Activated naive CD4-positive, alpha-beta T cell treated with Interleukin-2 at 50 U/mL for 16 hours (primary cell): ENCODE data around the gene OR7C2.
"Not testable (repeated sequence)": the region's sequence is repeated elsewhere in the genome, so short reads cannot be mapped to it uniquely, and the experiment has no call there.

Experiments
- DNase-seq: peaks from one replicate; pipeline ENCODE4 v3.0.0-alpha.2; 2020

Gene OR7C2

DNA sequence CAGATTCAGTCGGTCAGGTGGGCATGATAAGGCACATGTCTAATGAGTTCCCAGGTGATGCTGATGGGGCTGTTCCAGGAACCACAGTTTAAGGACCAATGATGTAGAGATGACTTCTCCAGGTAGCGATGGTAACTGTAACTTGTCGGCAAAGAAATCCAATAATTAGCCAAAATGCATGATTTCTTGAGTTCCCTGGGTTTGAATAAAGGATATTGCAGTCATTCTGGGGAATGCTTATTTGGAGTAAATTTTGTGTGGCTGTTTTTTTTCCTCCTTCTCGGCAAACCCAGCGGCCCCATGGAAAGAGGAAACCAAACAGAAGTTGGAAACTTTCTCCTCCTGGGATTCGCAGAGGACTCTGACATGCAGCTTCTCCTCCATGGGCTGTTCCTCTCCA lies at the start of gene OR7C2:
Gene OR7C2 (plus strand): TSS at position 301 of the 400 bp plus-strand sequence. CDS start 0 bp downstream, at position 301.
- DNase-seq, result no peak

GRCh38 chr19:14901675-14902260 lies 39.5 kb upstream of the OR7C2 start:
- no peak for DNase-seq

- DNase-seq, result no peak
Observed at GRCh38 chr19:14906711-14907110, 34.6 kb upstream of the OR7C2 start.

DNA sequence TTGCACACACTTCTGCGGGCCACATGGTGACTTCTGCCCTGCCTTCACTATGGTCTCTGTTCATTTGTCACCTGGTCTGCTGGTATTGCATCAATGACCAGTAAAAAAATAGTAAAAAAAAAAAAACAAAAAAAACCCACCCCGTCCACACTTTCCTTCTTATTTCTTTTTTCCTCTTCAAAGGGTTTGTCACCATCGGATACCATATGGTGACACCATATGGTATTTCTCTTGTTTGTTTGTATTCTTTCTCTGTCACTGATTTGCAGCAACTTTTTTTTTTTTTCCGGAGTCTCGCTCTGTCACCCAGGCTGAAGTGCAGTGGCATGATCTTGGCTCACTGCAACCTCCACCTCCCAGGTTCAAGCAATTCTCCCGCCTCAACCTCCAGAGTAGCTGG lies 26.2 kb upstream of the OR7C2 start:
- DNase-seq, result no peak

- DNase-seq, result no peak
Observed at GRCh38 chr19:14916848-14917247, 24.4 kb upstream of the OR7C2 start.

DNA sequence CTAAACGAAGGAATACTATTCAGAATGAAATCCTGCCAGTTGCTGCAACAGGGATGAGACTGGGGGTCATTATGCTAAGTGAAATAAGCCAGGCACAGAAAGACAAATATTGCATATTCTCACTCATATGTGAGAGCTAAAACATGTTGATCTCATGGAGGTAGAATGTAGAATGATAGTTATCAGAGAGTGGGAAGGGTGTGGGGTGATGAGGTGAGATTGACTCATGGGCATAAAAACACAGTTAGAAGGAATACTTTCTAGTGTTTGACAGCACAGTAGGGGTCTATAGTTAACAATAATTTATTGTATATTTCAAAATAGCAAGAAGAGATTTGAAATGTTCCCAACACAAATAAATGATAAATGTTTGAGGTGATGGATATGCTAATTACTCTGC lies 7.8 kb upstream of the OR7C2 start:
- DNase-seq, result no peak

GRCh38 chr19:14940266-14940665 lies 1.0 kb upstream of the OR7C2 start:
- DNase-seq, result no peak

- no peak for DNase-seq
Observed at GRCh38 chr19:14943601-14944000, 2.3 kb downstream of the OR7C2 start.

DNA sequence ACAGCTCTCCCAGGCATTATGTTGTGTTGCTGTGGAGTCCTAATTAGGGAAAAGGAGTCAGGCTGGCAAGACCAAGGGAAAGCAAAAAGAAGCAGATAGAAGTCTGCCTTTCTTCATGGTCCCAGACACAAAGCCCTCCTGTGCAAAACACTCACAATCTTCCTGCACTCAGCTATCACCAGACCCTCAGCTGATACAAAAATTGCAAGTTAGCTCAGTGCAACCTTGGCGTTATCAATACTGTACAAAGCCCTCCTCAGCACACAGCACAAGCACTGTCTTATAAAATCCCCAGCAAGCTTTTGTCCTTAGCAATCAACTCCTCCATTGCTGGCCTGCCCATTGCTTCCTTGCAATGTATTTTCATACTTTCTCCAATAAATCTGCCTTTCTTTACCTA lies 3.2 kb downstream of the OR7C2 start:
- DNase-seq, result no peak

DNA sequence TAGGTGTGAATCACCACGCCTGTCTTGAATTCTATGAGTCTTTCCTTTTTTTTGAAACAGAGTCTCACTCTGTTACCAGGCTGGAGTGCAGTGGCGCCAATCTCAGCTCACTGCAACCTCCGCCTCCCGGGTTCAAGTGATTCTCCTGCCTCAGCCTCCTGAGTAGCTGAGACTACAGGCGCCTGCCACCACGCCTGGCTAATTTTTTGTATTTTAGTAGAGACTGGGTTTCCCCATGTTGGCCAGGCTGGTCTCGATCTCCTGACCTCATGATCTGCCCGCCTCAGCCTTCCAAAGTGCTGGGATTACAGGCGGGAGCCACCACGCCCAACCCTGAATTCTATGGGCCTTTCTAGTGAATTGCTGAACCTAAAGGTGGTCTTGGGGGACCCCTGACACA lies 8.1 kb downstream of the OR7C2 start:
- not testable (repeated sequence) for DNase-seq

DNA sequence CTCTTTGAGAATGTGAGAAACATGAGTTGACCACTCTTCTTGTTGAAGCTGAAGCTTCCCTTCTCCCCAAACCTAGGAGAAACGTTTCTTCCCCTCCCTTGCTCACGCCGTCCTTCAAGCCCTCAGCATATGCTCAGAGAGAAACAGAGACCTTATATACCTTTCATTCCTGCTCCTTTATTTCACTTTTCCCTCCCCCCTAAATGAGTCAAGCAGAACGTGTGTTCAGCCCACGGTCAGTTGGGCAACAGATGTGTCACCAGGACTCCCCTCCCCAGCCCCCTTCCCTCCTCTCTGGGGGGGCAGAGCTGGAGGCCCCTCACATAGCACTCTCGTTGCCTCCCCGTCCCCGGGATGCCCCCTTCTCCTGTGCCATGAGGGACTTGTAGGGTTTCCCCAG lies 8.6 kb downstream of the OR7C2 start:
- no peak for DNase-seq

GRCh38 chr19:14950421-14950820 lies 9.1 kb downstream of the OR7C2 start:
- DNase-seq, result no peak

GRCh38 chr19:14952767-14953166 lies 11.5 kb downstream of the OR7C2 start:
- no peak for DNase-seq

DNA sequence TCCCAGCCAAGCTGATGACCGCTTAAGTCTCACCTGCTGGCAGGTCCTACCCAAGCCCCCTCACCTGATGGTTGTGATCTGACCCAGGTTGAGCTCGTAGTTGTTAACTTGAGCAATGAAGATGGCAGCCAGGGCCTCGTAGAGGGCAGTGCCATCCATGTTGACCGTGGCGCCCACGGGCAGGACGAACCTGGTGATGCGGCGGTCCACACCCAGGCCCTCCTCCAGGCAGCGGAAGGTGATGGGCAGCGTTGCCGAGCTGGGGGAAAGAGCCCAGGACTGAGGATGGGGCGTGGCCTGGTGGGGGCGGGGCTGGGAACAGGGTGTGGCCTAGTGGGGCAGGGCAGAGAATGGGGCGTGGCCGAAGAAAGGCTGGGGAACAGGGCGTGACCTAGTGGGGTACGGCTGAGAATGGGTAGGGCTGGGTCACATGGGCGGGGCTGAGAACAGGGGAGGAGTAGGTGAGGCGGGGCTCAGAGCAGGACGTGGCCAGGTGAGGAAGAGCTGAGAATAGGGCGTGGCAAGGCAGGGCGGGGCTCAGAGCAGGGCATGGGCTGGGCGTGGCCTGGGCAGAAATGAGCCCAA lies 12.9 kb downstream of the OR7C2 start:
- DNase-seq, result no peak

- DNase-seq, result no peak
Observed at GRCh38 chr19:14957464-14957863, 16.2 kb downstream of the OR7C2 start.

DNA sequence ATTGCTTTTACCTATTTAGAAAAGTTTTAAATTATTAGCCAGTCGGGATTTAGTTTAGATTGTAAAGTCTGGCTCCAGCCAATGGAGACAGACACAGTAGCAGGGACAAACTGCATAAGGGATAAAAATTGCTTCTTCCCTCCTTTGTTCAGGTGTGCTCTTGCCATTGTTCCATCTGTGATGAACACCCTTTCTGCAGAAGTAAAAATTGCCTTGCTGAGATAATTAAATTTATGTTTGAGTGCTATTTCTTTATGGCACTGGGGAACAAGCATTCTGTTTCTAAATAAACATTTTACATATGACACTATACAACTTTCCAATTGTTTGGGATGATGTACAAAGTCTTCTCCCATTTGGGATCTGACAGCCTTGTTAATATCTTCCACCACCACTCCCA lies 18.0 kb downstream of the OR7C2 start:
- DNase-seq, result no peak

DNA sequence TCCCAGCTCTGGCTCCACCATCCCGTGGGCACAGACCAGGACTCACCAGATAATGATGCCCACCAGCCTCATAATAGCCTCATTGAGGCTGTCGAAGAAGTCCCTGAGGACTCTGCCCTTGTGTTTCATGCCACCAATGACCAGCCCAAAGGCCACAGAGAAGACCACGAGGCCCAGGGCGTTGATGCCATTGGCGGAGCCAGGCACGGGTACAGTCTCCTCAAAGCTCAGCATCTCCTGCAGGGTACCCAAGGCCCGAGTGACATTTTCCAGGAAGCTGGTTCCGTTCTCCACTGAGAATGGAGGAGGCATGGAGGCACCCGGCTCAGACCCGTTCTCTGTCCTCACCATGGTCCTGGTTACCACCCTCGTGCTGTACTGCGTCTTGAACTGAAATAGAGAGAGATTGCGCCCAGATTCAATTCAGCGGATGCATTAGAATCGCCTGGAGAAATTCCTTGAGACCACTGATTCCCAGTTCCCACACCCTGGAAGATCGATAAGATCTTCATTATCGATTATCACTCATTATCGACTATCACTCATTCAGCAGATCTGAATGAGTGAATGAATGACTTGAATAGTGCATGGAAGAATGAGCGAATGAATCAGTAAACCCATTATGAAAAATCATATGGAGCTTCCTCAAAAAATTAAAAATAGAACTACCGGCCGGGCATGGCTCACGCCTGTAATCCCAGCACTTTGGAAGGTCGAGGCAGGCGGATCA lies 20.8 kb downstream of the OR7C2 start:
- no peak for DNase-seq

- no peak for DNase-seq
Observed at GRCh38 chr19:14968247-14968646, 27.0 kb downstream of the OR7C2 start.

DNA sequence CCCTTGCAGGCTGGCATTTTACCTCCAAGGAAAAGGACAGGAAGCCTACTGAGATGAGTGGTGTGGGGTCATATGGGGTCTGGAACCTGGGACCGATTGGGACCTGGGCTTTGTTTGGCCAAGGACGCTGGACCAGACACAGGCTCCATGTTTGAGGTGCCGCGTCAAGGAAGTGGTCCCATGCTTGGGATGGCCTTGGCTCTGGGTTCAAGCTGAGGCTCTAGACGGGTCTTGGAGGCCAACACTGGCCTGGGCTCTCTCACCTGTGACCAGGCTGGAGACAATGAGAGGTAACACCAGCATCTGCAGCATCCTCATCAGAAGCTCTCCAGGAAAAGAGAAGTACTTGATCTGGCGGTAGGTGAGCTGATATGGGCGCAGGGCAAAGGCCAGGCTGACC lies 30.2 kb downstream of the OR7C2 start:
- no peak for DNase-seq

DNA sequence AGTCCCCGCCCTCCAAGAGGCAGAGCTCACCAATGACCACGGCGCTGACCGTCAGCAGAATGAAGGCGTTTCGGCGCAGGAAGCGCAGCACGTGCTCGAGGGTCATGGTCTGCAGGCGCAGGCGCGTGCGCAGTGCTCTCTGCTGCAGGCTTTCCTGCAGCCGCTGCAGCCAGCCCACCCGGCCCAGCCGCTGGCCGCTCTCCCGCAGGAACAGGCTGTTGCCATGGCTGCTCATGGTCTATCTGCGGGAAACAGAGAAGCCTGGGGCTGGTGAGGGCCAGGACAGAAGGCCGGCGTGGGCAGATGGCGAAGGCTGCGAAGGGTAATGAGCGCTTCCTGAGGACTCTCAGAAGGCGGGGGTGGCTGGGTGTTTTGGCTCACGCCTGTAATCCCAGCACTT lies 31.4 kb downstream of the OR7C2 start:
- no peak for DNase-seq

DNA sequence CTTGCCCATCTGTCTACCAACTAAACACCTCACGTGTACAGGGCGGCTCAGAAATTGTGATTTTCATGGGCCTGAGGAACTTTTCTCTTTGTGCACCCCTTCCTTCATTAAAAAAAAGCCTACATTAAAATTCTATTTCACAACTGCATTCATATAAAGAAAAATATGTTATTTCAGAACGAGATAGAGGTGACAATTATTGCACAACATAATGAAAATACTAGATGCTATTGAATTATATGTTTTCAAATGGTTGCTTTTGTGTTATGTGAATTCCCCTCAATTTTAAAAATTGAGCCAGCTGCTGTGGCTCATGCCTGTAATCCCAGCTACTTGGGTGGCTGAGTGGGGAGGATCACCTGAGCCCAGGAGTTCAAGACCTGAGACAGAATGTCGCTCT lies 33.2 kb downstream of the OR7C2 start:
- DNase-seq, result no peak

DNA sequence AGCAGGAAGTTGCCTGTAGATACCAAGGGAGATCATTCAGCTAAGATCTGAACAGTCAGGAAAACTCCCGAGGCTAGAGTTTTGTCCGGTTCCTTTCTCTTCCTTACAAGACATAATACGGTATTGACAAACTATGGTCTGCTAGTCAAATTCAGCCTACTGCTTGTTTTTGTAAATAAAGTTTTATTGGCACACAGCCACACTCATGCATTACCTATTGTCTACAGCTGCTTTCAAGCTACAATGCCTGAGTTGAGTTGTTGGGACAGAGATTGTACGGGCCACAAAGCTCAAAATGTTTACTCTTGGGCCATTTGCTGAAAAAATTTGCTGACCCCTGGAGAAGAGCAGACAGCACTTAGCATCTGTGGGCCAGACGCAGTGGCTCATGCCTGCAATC lies 35.8 kb downstream of the OR7C2 start:
- DNase-seq, result no peak

DNA sequence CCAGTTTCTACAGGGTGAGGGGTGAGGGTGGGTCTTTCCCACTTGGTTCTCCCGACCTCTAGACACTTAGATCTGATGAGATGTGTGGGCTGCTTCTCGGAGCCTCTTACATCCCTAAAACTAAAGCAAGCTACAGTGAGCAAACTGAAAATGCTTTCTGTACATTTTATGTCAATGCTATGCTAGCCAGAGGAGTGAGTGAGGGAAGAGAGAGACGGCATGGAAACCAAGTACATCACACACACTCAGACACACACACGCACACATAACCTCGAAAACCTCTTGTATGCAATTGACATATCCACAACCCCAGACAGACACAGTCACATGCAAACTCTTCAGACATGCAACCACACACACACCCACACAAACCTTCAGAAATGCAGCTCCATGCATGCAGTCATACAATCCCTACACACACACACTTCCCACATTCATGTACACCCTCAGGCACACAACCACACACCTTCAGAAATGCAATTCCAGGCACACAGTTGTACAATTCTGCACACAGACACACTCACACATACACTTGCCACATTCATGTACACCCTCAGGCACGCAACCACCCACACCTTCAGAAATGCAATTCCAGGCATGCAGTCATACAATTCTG lies 37.0 kb downstream of the OR7C2 start:
- DNase-seq, result no peak
